HuH-7.5 (cell line): Measurements from ENCODE around the gene SBF1.
A peak's percentile ranks its signal among the peaks of the same experiment; 100 is the strongest.

Source experiments
- DNase-seq: peaks from one replicate; pipeline ENCODE4 v3.0.0; 2011; ENCODE audit warnings: low spot score

The SBF1 gene

DNA sequence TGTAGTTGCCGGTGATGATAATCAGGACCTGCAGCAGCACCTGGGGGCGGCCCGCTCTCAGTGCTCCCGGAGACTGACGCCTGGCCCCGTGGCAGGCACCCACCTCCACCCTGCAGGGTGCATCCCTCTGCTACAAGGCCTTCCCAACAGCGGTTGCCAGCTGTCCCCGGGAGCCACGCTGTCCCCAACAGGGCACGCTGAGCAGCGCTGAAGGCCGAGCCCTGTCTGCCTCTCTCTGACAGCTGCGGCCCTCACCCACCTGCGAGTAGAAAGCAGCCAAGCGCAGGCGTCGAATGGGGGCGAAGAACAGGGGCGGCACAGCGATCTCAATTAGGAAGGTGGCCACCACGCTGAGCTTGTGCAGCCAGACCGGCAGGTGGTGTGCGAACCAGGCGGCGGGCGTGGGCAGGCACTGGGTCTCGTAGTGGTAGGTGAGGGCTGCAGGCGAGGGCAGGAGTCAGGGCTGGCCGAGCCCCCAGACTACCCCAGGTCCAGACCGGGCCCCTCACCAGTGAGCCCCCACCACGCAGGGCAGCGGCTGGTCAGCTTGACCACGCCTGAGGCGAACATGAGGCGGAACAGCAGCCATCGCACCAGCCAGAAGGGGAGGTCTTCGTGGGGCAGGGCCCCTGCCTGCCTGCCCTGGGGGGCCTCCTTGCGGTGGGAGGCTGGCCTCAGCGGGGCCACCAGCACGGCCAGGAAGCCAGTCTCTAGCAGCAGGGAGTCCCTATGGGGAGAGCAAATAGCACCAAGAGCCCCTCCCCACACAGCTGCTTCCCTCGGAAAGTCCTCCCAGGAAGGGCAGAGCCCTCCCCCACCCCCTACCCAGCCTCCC is 31.2 kb upstream of the SBF1 start:
- no peak for DNase-seq

DNA sequence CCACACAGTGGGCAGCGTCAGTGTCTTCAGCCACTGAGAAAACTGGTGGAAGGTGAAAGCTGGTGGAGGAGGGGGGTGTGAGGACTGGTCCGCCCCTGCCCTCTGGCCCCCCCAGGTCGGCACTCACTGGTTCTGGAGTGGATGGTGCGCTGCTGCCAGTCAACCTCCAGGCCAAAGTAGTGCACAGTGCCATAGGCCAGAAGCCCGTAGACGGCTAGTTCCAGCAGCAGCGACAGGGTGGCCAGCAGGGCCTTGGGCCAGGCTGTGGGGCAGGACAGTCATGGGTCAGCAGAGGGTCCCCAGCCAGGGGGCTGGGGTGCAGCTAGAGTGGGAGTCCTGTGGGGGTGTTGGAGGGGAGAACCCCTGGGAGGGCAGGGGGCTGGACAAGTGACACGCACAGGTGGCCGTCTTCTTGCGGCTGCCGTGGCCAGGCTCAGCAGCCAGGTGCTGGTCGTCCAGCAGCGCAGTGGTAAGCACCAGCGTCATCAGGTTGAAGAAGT is 30.5 kb upstream of the SBF1 start:
- DNase-seq = no peak

GRCh38 chr22:50504369-50505211 is 29.8 kb upstream of the SBF1 start:
- no peak for DNase-seq

- no peak for DNase-seq
These were observed 28.8 kb upstream of the SBF1 start for GRCh38 chr22:50503475-50504145.

- no peak for DNase-seq
These were observed 28.0 kb upstream of the SBF1 start for GRCh38 chr22:50502628-50503474.

GRCh38 chr22:50502096-50502495 is 27.3 kb upstream of the SBF1 start:
- DNase-seq = no peak

DNA sequence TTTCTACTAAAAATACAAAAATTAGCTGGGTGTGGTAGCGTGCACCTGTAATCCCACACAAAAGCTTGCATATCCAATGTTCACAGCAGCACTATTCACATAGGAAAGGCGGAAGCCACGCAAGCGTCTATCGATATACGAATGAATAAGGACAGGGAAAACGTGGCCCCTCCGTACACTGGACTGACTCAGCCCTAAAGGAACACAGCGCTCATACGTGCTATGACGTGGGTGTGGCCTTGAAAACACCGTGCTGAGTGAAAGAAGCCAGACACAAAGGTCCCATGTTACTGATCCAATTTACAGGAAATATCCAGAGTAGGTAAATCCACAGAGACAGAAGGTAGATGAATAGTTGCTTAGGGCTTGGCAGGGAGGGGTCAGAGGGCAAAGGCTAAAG is 25.6 kb upstream of the SBF1 start:
- DNase-seq = no peak

DNA sequence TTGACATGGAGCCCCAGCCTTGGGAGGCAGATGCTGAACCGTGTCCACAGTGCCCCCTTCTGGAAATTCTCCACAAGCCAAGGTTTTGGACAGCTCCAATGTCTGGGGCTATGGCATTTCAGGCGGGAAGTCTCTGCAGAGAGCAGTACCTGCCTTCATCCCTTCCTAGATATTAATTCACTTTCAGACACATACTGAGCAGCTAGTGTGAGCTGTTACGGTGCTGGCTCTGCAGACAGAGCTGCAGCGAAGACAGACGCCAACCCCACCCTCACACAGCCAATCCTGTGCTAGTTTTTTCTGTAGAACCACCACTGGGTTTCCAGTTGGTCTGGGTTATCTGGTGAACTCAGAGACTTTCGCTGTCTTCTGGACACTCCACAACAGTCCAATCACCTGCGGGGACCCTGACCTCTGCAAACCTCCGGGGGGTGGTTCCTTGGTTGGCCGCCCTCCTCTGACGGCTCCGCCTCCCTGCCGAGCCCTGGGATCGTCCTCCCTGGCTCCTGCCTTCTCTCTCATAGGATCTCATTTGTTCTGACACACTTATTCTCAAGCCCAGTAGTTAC is 23.6 kb upstream of the SBF1 start:
- peak; percentile 90 for DNase-seq

- no peak for DNase-seq
These were observed 22.3 kb upstream of the SBF1 start for GRCh38 chr22:50497093-50497492.

DNA sequence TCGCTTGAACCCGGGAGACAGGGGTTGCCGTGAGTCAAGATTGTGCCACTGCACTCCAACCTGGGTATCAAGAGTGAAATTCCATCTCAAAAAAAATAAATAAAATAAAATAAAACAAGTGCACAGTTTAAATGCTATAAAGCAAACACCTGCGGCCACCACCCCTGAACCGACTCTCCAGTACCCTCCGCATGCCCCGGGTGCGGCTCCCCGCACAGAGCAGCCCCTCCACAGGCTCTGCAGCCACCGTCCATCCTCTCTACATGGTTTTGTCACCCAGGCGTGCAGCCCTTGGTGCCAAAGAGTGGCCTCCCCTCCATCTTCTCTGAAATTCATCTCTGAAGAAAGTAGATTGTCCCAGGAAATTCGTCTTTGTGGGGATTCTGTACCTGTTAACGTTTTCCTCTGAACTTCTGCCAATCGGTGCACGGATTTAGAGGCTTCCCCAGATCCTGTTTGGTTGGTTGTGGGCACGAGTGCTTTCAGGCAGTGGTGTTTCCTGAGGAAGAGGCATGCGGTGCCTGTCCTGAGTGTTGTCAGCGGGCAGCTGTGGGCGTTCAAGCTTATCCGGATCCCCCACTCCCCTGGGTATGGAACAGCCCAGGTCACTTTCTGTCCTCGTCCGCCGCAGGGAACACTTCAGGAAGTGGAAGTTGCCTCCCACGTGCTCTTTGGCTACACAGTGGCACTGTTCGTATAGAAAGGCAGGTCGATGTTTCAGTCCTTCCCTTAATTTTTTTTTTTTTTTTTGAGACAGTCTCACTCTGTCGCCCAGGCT is 15.9 kb upstream of the SBF1 start:
- no peak for DNase-seq

DNA sequence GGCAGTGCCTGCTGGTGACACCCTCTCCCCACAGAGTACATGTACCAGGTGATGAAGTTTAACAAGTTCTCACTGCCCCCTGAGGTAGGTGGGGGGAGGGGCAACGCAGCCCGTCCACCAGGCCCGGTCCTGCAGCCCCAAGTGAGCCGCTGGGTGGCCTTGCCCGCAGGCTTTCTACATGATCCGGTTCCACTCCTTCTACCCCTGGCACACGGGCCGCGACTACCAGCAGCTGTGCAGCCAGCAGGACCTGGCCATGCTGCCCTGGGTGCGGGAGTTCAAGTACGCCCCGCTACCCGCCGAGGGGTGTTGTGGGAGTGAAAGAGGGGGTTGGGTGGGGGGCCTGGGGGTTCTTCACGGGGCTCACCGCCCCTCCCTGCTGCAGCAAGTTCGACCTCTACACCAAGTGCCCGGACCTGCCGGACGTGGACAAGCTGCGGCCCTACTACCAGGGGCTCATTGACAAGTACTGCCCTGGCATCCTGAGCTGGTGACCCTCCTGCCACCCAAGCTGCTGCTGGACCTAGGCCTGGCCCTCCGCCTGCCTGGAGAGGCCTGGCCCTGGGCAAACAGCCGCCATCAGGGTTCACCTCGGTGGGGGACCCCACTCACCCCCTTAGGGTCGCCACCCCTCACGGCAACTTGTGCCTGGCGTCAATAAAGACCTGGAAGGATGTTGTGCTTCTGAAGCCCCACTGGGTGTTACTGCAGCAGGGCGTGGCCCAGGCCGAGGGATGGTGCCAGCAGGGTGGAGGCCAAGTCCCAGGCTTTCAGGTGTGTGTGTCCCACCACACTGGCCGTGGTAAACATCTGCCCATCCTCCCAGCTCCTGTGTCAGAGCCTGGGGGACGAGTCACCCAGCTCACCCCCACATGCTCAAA is 14.8 kb upstream of the SBF1 start:
- DNase-seq = no peak

- no peak for DNase-seq
These were observed 14.1 kb upstream of the SBF1 start for GRCh38 chr22:50488886-50489285.

DNA sequence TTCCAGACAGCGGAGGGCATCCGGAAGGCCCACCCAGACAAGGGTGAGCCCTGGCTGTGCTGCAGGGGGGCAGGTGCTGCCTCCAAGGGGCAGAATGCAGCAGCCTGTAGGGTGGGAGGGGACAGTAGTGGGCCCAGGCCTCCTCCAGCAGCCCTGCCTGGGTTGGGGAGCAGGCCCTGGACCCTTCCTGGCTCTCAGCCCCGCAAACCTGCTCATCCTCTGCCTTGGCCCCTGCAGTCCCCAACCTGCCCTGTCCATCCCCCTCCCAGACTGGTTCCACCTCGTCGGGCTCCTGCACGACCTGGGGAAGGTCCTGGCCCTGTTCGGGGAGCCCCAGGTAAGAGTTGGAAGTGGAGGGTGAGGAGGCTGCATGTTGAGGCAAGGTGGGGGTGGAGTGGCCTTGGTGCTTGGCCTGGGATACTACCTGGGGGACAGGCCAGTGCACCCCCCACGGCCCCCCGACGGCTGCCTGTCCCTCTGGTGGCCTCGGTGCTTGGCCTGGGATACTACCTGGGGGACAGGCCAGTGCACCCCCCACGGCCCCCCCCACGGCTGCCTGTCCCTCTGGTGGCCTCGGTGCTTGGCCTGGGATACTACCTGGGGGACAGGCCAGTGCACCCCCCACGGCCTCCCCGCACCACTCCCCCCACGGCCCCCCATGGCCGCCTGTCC is 13.3 kb upstream of the SBF1 start:
- DNase-seq = no peak

DNA sequence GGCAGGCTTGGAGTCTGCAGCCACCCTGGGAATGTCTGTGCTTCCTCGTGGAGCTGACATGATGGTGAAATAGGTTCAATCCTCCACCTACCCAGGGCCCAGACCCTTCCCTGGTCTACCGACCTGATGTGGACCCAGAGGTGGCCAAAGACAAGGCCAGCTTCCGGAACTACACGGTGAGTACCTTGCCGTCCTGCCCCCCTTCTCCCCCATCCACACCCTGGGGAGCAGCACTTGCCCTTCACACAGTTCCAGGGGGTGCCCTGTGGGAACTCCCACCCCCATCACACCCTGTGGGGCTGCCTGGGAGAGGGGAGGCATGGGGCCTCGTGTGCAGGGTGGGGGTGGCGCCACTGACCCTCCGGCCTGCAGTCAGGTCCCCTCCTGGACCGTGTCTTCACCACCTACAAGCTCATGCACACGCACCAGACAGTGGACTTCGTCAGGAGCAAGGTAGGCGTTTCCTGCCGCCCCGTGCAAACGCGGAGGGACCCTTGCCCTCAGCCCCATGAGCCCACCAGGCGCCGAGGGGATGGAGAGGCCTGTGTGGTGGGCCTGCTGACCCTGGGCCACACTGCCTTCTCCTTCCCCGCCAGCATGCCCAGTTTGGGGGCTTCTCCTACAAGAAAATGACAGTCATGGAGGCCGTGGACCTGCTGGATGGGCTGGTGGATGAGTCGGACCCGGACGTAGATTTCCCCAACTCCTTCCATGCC is 12.6 kb upstream of the SBF1 start:
- DNase-seq = no peak

DNA sequence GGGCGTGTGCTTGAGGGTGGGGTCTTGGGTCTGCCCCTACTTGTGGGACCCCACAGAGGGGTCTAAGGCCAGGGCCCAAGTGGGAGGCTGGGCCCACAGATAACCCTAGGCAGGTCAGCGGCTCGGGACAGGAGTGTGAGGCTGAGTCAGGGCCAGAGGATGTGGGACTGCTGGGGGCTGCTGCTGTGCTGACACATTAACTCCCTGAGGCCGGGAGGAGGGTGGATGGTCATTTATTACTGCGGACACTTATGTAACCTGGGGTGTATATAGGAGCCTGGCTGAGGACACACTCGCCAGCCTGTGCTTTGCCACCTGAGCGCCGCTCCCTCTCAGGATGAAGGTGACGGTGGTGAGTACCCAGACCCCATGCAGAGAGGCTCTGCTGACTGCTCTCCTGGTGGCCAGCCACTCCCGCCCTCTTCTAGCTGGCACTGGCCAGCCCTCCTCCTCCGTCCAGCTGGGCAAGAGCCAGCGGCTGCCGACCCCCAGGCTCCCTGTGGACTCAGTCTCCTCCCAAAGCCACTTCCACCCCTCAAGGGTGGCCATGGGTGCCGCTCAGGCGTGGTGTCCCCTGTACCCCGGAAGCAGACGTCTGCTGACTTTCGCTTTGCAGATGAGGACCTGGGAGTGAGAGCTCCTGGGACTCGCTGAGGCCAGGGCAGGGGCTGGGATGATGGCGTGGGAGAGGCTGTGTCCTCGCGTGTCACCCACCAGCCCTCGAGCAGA is 11.9 kb upstream of the SBF1 start, which contains the start of gene MIOX:
MIOX (plus strand) TSS at position 299 of the 729 bp plus-strand sequence; CDS start at position 338, 39 bp downstream.
- no peak for DNase-seq

- DNase-seq = no peak
These were observed 10.6 kb upstream of the SBF1 start for GRCh38 chr22:50485221-50486131.
